ENCODE data around the gene BAAT. TPM values are rescaled to one million over a fixed set of nuclear protein-coding genes. Genes with fewer than 3 reads are reported as not detected.

Gene BAAT
- total RNA-seq, 2 donors from 2014 or later: not detected

- Histone ChIP-seq H3K9ac (ENCODE audit: extremely low read depth, low read length, poor library complexity, severe bottlenecking) (no peak overlapping the region), H3K27me3 (ENCODE audit: control insufficient read depth, insufficient read depth, low read length, poor library complexity, severe bottlenecking) (no peaks in the 10 kb centered on the region), H3K9me3 (ENCODE audit: control insufficient read depth, low read length) (peaks cover 35% of the 10 kb centered on the region), H3K4me1 (ENCODE audit: control insufficient read depth, insufficient read depth, low read length) (no peaks in the 10 kb centered on the region), H3K27ac (ENCODE audit: low read depth, low read length) (no peak overlapping the region), H3K4me3 (ENCODE audit: low read length) (no peak overlapping the region), H3K36me3 (ENCODE audit: control insufficient read depth, insufficient read depth, low read length) (peaks cover 19% of the 10 kb centered on the region)
- TF ChIP-seq, protein P1, sequence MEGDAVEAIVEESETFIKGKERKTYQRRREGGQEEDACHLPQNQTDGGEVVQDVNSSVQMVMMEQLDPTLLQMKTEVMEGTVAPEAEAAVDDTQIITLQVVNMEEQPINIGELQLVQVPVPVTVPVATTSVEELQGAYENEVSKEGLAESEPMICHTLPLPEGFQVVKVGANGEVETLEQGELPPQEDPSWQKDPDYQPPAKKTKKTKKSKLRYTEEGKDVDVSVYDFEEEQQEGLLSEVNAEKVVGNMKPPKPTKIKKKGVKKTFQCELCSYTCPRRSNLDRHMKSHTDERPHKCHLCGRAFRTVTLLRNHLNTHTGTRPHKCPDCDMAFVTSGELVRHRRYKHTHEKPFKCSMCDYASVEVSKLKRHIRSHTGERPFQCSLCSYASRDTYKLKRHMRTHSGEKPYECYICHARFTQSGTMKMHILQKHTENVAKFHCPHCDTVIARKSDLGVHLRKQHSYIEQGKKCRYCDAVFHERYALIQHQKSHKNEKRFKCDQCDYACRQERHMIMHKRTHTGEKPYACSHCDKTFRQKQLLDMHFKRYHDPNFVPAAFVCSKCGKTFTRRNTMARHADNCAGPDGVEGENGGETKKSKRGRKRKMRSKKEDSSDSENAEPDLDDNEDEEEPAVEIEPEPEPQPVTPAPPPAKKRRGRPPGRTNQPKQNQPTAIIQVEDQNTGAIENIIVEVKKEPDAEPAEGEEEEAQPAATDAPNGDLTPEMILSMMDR (conservative IDR thresholded peaks at IDR 0.05): no peak
- Mint-ChIP-seq H3K27me3 (ENCODE audit: insufficient read depth) (no peaks in the 10 kb centered on the region), H3K36me3 (ENCODE audit: low read depth) (peaks cover 33% of the 10 kb centered on the region), H3K9me3 (peaks cover 36% of the 10 kb centered on the region), H3K4me3 (no peak overlapping the region), H3K27ac (no peak overlapping the region), H3K4me1 (peaks cover 3% of the 10 kb centered on the region)
- WGBS, 2 experiments (ENCODE audit: insufficient coverage in 1 of 2, insufficient read length in 1 of 2): 84% methylated on average over 2 of the region's 2 CpGs; no CpG with 5 or more reads in 1 of the 2 experiments
- DNase-seq: no peak
These were observed 1.4 kb downstream of the BAAT start for GRCh38 chr9:101383361-101383760.

DNA sequence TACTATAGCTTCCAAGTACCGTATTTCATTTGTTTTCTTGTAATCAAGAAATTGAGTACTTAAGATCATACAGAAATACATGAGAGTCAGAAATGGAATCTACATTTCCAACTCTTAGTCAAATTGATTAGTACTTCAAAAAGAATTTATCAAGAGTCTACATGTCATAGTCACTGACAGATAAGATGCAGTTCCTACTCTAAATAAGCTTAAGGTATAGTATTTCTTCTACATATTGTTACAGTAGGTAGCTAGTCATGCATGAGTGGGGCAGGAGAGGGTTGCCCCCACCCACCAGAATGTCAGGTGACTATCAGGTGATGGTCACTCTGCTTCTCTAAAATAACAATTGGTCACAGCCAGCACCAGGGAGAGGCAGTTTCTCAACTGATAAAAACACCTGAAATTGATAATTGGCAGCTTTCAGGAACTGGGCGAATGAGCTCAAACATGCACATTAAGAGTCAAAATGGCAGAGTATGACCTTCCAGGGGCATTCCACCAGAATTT, 2.9 kb downstream of the BAAT start:
- peaks cover 5% of the 10 kb centered on the region for H3K36me3 ChIP-seq (ENCODE audit: control insufficient read depth, insufficient read depth, low read length)
- no peaks in the 10 kb centered on the region for H3K27me3 Mint-ChIP-seq (ENCODE audit: insufficient read depth)

GRCh38 chr9:101381118-101381517, 3.7 kb downstream of the BAAT start:
- Histone ChIP-seq H3K4me3 (ENCODE audit: low read length) (no peak overlapping the region), H3K4me1 (ENCODE audit: control insufficient read depth, insufficient read depth, low read length) (no peaks in the 10 kb centered on the region), H3K36me3 (ENCODE audit: control insufficient read depth, insufficient read depth, low read length) (no peaks in the 10 kb centered on the region), H3K9me3 (ENCODE audit: control insufficient read depth, low read length) (peaks cover 20% of the 10 kb centered on the region), H3K27me3 (ENCODE audit: control insufficient read depth, insufficient read depth, low read length, poor library complexity, severe bottlenecking) (no peaks in the 10 kb centered on the region), H3K27ac (ENCODE audit: low read depth, low read length) (no peak overlapping the region), H3K9ac (ENCODE audit: extremely low read depth, low read length, poor library complexity, severe bottlenecking) (no peak overlapping the region)
- WGBS, 2 experiments (ENCODE audit: insufficient coverage in 1 of 2, insufficient read length in 1 of 2): 91 to 100% methylated on average over 1 to 3 of the region's 3 CpGs
- Mint-ChIP-seq H3K36me3 (ENCODE audit: low read depth) (peaks cover 19% of the 10 kb centered on the region), H3K4me3 (no peak overlapping the region), H3K9me3 (peaks cover 39% of the 10 kb centered on the region), H3K4me1 (no peaks in the 10 kb centered on the region), H3K27me3 (ENCODE audit: insufficient read depth) (no peaks in the 10 kb centered on the region), H3K27ac (no peak overlapping the region)
- TF ChIP-seq, protein P1 (conservative IDR thresholded peaks at IDR 0.05): no peak
- DNase-seq: no peak

More for the DNA sequence above, 2.9 kb downstream of the BAAT start:
- Histone ChIP-seq H3K27me3 (ENCODE audit: control insufficient read depth, insufficient read depth, low read length, poor library complexity, severe bottlenecking) (no peaks in the 10 kb centered on the region), H3K4me3 (ENCODE audit: low read length) (no peak overlapping the region), H3K9ac (ENCODE audit: extremely low read depth, low read length, poor library complexity, severe bottlenecking) (no peak overlapping the region), H3K27ac (ENCODE audit: low read depth, low read length) (no peak overlapping the region), H3K9me3 (ENCODE audit: control insufficient read depth, low read length) (peaks cover 27% of the 10 kb centered on the region), H3K4me1 (ENCODE audit: control insufficient read depth, insufficient read depth, low read length) (no peaks in the 10 kb centered on the region)
- Mint-ChIP-seq H3K36me3 (ENCODE audit: low read depth) (peaks cover 21% of the 10 kb centered on the region), H3K9me3 (peaks cover 41% of the 10 kb centered on the region), H3K4me1 (no peaks in the 10 kb centered on the region), H3K27ac (no peak overlapping the region), H3K4me3 (no peak overlapping the region)
- 88 to 96% methylated on average over 2 of the region's 2 CpGs for WGBS, 2 experiments (ENCODE audit: insufficient coverage in 1 of 2, insufficient read length in 1 of 2)
- TF ChIP-seq, protein P1 (conservative IDR thresholded peaks at IDR 0.05): no peak
- no peak for DNase-seq

Measured in endodermal cell (in vitro differentiated cells).